Stimulated activated CD4-positive, alpha-beta T cell treated with anti-CD3 and anti-CD28 coated beads, TNF-alpha, amount 100 ng/mL, for 1 hour (primary cell): ENCODE data around the gene SH3D19.
"Not testable (repeated sequence)": the region's sequence is repeated elsewhere in the genome, so short reads cannot be mapped to it uniquely, and the experiment has no call there.

Experiments used
- DNase-seq, 3 donors: peaks; one replicate each; pipeline ENCODE4 v3.0.0-alpha.2; 2020; ENCODE audit warnings: low read depth in 3 of 3, low spot score in 1 of 3

SH3D19 gene

GRCh38 chr4:151323667-151324066 is 1.7 kb downstream of the SH3D19 start:
- DNase-seq: no peak

DNA sequence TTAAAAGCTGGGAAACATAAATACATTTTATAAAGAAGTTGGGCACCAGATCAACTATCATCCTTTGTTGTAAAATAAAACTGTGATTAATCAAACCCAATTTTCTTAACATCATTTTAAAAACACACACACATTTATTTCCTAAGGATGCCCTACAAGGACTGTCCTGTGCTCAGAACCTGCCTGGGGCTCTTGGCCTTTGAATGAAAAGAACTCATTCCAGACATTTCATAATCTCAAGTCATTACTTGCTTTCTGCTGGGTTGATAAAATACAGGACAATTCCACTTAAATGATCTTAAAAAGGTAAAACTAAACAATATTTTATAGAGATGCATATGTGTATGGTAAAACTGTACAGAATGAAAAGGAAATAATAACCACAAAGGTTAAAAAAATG is 2.8 kb downstream of the SH3D19 start:
- no peak for DNase-seq

DNA sequence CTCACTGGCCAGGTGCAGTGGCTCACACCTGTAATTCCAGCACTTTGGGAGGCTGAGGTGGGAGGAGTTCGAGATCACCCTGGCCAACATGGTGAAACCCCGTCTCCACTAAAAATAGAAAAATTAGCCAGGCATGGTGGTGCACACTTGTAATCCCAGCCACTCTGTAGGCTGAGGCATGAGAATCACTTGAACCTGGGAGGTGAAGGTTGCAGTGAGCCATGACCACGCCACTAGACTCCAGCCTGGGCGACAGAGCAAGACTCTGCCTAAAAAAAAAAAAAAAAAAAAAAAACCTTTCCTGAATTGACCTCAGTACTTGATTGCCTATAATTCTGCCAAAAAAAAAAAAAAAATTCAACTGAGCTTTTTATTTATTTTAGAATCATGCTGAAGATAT is 3.2 kb downstream of the SH3D19 start:
- not testable (repeated sequence) for DNase-seq

DNA sequence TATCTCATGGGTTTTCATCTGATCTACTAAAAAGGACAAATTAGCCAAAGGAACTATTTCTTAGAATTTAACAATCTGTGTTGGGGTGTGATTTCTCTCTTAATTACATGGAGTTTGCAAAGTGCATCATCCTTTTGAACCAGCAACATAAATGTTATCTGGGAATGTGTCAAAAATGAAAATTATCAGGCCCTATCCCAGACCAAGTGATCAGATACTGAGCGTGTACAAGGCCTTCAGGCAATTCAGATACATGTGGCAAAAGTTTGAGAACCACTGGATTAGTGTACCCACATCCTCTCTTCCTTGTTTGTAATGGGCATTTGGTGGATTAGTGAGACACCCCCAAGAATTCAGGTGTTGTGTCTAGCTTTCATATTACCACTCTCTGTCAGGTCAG is 3.8 kb downstream of the SH3D19 start:
- no peak for DNase-seq

GRCh38 chr4:151319490-151319889 is 5.9 kb downstream of the SH3D19 start:
- DNase-seq: no peak

GRCh38 chr4:151318307-151319006 is 6.9 kb downstream of the SH3D19 start:
- no peak for DNase-seq

- DNase-seq: no peak
Observed at GRCh38 chr4:151316645-151317044, 8.8 kb downstream of the SH3D19 start.

- DNase-seq: no peak
Observed at GRCh38 chr4:151315212-151315886, 10.1 kb downstream of the SH3D19 start.

DNA sequence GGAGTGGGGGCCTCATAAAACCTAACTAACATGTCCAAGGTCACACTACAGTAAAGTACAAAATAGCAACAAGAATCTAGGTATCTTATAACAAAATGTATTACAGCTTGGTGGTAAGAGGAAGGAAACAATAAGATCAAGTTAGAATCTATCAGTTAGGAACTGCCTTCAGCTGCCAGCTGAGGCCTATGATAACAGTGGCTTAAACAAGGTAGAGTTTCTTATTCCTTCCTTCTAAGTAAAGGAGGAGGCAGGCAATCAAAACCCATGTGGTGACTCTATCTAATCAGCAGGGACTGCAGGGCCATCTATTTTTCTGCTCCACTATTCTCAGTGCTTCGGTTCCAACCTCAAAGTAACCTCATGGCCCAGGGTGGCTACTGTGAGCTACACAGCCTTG is 10.9 kb downstream of the SH3D19 start:
- no peak for DNase-seq

DNA sequence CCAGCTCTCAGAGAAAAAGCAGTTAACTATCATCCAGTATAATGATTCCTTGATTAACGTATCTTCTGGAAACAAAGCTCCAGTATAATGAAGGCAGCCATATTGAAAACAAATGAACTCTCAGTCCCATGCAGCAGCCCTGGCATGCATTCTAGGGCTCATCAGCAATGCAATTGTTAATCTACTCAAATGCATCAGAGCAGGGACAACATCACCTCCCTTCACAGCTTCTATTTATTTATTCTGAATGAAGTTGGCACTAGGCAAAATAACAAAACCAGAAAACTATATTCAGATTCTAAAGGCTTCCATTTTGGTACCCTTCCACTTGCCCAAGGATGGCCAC is 11.4 kb downstream of the SH3D19 start:
- no peak for DNase-seq

GRCh38 chr4:151313306-151314009 is 11.9 kb downstream of the SH3D19 start:
- DNase-seq: no peak

DNA sequence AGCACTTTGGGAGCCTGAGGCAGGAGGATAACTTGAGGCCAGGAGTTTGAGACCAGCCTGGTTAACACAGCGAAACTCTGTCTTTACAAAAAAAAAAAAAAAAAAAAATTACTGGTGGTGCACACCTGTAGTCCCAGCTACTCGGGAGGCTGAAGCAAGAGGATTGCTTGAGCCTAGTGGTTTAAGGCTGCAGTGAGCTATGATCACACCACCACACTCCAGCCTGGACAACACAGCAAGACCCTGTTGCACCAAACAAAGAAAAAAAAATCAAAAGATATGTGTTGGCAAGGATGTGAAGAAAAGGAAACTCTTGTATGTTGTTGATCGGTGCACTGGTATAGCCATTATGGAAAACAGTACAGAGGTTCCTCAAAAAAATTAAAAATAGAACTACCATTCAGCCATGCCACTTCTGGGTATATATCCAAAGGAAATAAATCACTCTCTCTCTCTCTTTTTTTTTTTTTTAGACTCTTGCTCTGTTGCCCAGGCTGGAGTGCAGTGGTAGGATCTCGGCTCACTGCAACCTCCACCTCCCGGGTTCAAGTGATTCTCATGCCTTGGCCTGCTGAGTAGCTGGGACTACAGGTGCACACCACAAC is 15.2 kb downstream of the SH3D19 start:
- DNase-seq: no peak

DNA sequence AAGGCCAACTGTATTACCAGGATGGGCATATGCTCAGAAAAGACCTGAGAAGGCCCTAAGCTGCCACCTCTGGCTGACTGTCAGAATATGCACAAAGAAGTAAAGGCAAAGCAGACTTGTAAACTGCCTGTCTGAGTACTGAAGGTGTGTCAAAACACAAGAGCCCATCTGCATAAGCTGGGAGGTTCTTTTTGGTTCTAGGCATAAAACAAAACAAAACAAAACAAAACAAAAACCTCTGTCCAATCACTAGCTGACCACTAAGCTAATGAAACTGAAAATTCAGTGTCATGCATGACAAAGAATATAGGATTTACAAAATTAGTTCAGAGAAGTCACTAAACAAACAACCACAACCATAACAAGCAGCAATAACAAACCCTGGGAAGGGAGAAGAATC is 20.6 kb downstream of the SH3D19 start:
- DNase-seq: no peak

- no peak for DNase-seq
Observed at GRCh38 chr4:151304226-151304625, 21.2 kb downstream of the SH3D19 start.

GRCh38 chr4:151302432-151302831 is 23.0 kb downstream of the SH3D19 start:
- DNase-seq: no peak

- no peak for DNase-seq
Observed at GRCh38 chr4:151297170-151297569, 28.2 kb downstream of the SH3D19 start.

- DNase-seq: no peak
Observed at GRCh38 chr4:151296227-151296626, 29.2 kb downstream of the SH3D19 start.

DNA sequence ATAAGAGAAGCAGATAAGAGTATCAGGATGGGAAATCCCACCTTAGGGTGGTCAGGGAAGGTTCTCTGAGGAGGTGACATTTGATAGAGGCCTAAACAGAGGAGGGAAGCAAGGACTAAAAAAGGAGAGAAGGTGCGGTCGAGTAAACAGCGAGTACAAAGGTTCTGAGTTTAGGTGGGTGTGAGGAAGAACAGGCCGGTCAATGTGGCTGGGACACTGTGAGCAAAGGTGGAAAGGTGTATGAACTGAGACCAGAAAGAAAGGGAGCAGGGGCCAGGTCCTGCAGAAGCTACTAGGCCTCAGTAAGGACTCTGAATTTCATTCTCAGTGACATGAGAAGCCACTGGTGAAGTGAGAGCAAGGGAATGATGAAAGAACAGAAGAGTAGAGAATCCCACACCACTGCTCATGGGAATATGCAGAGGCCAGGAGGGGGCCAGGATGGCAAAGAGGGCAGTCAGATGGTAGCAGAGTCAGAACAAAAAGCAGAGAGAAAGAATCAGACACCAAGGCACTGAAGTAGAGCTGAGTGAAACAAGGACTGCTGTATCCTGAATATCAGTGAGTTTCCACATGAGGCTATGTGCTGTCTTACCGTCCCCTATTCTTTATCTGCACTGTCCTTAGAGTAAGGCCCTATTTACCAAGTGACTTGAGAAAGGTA is 30.4 kb downstream of the SH3D19 start:
- no peak for DNase-seq

GRCh38 chr4:151292038-151292437 is 33.4 kb downstream of the SH3D19 start:
- DNase-seq: no peak

GRCh38 chr4:151291485-151291884 is 33.9 kb downstream of the SH3D19 start:
- no peak for DNase-seq

- no peak for DNase-seq
Observed at GRCh38 chr4:151287409-151287808, 38.0 kb downstream of the SH3D19 start.
